Measurements from ENCODE around the gene IFNA4. TPM values are rescaled to one million over a fixed set of nuclear protein-coding genes. Genes with fewer than 3 reads are reported as not detected.
"Not testable (repeated sequence)": the region's sequence is repeated elsewhere in the genome, so short reads cannot be mapped to it uniquely, and the experiment has no call there.

IFNA4 gene
- total RNA-seq, result not detected

DNA sequence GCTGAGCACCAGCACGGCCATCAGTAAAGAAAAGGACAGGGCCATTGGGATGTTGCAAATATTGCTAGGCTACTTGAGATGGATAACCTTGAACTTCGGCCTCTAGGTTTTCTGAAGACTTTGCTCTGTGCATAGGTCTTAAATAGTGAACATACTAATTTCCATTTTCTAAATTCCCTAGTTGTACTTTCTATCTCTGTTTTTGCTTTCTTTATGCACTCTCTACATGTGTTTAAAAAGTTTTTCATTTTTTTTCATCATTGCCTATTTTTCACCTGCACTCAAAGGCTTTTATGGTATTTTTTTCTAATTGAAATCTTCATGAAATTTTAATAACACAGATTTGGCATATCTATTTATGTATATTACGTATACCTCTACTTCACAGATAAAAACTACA is at the start of gene IFNA4:
IFNA4 (minus strand) TSS at position 101 of the 400 bp plus-strand sequence; CDS start at position 45, 56 bp downstream.
- H3K27ac ChIP-seq; H3K4me3 ChIP-seq; H3K36me3 ChIP-seq; intact Hi-C loops (cut with DNase I); DNase-seq (ENCODE audit: low spot score in 2 of 2); H3K9me3 ChIP-seq; H3K27me3 ChIP-seq; H3K4me1 ChIP-seq: not testable (repeated sequence)

DNA sequence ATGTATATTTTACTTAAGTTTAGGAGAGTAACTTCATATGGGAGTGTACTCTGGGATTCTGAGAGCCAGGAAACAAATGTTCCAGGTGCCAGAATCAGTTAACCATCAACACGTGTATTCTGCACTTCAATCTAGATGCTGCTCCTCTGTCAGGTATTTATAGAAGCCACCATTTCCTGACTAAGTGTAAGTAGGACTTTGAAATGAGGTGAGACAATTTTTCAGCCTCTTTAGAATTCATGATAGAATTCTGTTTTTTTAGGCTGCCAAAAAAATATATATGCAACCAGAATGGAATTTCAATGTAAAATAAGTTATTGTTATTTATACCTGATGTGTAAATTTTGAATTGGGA is 49.0 kb upstream of the IFNA4 start:
- H3K4me3 ChIP-seq; H3K36me3 ChIP-seq; H3K4me1 ChIP-seq; H3K9me3 ChIP-seq; intact Hi-C loops (cut with DNase I); DNase-seq (ENCODE audit: low spot score in 2 of 2); H3K27me3 ChIP-seq; H3K27ac ChIP-seq: not testable (repeated sequence)

- intact Hi-C loops (cut with DNase I), result not testable (repeated sequence)
These were observed 48.3 kb upstream of the IFNA4 start for GRCh38 chr9:21235468-21236359.

DNA sequence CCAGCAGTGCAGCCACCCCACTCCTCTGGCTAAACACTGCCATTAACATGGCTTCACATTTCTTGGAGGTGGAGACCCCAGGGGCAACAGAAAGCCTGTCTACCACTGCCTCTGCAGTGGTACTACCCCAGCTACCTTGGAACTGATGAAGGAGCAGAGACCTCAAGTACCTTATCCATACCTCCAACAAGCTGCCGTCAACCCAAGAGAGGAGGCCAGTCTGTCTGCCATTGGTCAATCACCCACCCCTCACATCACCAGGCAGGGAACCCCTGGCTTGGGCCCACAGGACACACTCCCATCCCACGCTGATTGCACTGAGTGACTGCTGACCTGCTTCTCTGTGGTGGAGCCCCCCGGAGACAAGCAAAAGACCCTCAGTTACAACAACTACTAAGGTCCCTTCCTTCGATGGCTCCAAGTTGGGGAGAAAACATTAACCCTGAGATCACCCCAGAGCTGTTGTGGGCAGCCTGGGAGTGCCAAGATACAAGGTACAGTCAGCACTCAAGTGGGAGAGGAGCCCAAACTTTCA is 46.8 kb upstream of the IFNA4 start:
- Histone ChIP-seq H3K27me3 (no peaks in the 10 kb centered on the region), H3K9me3 (no peaks in the 10 kb centered on the region), H3K36me3 (no peaks in the 10 kb centered on the region), H3K4me3 (no peak overlapping the region), H3K27ac (no peak overlapping the region), H3K4me1 (no peaks in the 10 kb centered on the region)
- intact Hi-C loops (cut with DNase I), result no loop called here
- TF ChIP-seq, protein P1, sequence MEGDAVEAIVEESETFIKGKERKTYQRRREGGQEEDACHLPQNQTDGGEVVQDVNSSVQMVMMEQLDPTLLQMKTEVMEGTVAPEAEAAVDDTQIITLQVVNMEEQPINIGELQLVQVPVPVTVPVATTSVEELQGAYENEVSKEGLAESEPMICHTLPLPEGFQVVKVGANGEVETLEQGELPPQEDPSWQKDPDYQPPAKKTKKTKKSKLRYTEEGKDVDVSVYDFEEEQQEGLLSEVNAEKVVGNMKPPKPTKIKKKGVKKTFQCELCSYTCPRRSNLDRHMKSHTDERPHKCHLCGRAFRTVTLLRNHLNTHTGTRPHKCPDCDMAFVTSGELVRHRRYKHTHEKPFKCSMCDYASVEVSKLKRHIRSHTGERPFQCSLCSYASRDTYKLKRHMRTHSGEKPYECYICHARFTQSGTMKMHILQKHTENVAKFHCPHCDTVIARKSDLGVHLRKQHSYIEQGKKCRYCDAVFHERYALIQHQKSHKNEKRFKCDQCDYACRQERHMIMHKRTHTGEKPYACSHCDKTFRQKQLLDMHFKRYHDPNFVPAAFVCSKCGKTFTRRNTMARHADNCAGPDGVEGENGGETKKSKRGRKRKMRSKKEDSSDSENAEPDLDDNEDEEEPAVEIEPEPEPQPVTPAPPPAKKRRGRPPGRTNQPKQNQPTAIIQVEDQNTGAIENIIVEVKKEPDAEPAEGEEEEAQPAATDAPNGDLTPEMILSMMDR (IDR thresholded peaks at IDR 0.05), result no peak
- no peak for DNase-seq (ENCODE audit: low spot score in 2 of 2)

More at GRCh38 chr9:21235468-21236359, 48.3 kb upstream of the IFNA4 start:
- DNase-seq (ENCODE audit: low spot score in 2 of 2); H3K27ac ChIP-seq; H3K4me3 ChIP-seq; H3K4me1 ChIP-seq; H3K27me3 ChIP-seq; H3K9me3 ChIP-seq; H3K36me3 ChIP-seq: not testable (repeated sequence)
- TF ChIP-seq, protein P1 (IDR thresholded peaks at IDR 0.05), result peak in 2 of 3 experiments; percentile 36 to 40

DNA sequence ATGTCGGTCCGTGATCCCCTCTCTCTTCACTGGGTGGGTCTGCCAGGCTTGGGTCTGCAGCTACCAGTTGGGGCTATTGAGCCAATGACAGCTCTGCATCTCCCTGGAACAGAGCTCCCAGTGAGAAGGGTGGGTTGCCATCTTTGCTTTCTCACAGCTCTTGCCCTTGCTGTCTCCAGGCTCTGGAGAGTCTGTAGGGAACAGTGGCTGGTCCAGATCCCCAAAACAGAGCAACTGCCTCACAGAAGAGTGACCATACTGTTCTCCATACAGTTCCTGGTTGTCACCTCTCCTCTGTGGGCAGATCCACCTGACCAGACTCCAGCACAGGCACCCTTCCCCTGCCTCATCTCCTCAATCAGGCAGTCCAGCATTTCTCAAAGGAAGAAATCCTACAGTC is 45.9 kb upstream of the IFNA4 start:
- TF ChIP-seq, protein P1 (IDR thresholded peaks at IDR 0.05), result no peak
- no peaks in the 10 kb centered on the region for H3K4me1 ChIP-seq
- intact Hi-C loops (cut with DNase I), result no loop called here
- H3K36me3 ChIP-seq, result no peaks in the 10 kb centered on the region
- no peaks in the 10 kb centered on the region for H3K9me3 ChIP-seq
- H3K27me3 ChIP-seq, result no peaks in the 10 kb centered on the region
- no peak overlapping the region for H3K27ac ChIP-seq
- no peak for DNase-seq (ENCODE audit: low spot score in 2 of 2)
- H3K4me3 ChIP-seq, result no peak overlapping the region

DNA sequence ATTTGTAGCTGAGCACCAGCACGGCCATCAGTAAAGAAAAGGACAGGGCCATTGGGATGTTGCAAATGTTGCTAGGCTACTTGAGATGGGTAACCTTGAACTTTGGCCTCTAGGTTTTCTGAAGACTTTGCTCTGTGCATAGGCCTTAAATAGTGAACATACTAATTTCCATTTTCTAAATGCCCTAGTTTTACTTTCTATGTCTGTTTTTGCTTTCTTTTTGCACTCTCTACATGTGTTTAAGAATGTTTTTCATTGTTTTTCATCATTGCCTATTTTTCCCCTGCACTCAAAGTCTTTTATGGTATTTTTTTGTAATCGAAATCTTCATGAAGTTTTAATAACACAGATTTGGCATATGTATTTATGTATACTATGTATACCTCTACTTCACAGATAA is 40.7 kb upstream of the IFNA4 start, which contains the start of gene IFNA17:
IFNA17 (minus strand) TSS at position 101 of the 400 bp plus-strand sequence; CDS start at position 52, 49 bp downstream.
- TF ChIP-seq, protein P1 (IDR thresholded peaks at IDR 0.05), result no peak
- Histone ChIP-seq H3K27ac (no peak within 1 kb of the TSS), H3K4me1 (no peaks in the 10 kb centered on the region), H3K4me3 (no peak within 1 kb of the TSS), H3K36me3 (no peaks in the 10 kb centered on the region), H3K9me3 (no peaks in the 10 kb centered on the region), H3K27me3 (no peaks in the 10 kb centered on the region)
- DNase-seq (ENCODE audit: low spot score in 2 of 2), result no peak
- intact Hi-C loops (cut with DNase I), result no loop called here

DNA sequence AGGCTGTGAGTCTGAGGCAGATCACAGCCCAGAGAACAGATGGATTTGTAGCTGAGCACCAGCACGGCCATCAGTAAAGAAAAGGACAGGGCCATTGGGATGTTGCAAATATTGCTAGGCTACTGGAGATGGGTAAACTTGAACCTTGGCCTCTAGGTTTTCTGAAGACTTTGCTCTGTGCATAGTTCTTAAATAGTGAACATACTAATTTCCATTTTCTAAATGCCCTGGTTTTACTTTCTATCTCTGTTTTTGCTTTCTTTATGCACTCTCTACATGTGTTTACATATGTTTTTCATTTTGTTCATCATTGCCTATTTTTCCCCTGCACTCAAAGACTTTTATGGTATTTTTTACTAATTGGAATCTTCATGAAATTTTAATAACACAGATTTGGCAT is 29.8 kb upstream of the IFNA4 start, which contains the start of gene IFNA16:
IFNA16 (minus strand) TSS at position 101 of the 400 bp plus-strand sequence; CDS start at position 95, 6 bp downstream.
- H3K4me3 ChIP-seq; DNase-seq (ENCODE audit: low spot score in 2 of 2); H3K4me1 ChIP-seq; H3K9me3 ChIP-seq; H3K36me3 ChIP-seq; intact Hi-C loops (cut with DNase I); H3K27ac ChIP-seq; H3K27me3 ChIP-seq: not testable (repeated sequence)
